NCI-H1105 treated with DMSO at 0.1 percent for 48 hours (cell line): ENCODE data around the gene UNC119B.
"Not testable (repeated sequence)": the region's sequence is repeated elsewhere in the genome, so short reads cannot be mapped to it uniquely, and the experiment has no call there.

Experiments used
- DNase-seq: peaks from one replicate; lab custom pipeline; 2025; lab: John Stamatoyannopoulos, UW

The UNC119B gene

GRCh38 chr12:120719496-120720233, 9.4 kb downstream of the UNC119B start:
- no peak for DNase-seq

DNA sequence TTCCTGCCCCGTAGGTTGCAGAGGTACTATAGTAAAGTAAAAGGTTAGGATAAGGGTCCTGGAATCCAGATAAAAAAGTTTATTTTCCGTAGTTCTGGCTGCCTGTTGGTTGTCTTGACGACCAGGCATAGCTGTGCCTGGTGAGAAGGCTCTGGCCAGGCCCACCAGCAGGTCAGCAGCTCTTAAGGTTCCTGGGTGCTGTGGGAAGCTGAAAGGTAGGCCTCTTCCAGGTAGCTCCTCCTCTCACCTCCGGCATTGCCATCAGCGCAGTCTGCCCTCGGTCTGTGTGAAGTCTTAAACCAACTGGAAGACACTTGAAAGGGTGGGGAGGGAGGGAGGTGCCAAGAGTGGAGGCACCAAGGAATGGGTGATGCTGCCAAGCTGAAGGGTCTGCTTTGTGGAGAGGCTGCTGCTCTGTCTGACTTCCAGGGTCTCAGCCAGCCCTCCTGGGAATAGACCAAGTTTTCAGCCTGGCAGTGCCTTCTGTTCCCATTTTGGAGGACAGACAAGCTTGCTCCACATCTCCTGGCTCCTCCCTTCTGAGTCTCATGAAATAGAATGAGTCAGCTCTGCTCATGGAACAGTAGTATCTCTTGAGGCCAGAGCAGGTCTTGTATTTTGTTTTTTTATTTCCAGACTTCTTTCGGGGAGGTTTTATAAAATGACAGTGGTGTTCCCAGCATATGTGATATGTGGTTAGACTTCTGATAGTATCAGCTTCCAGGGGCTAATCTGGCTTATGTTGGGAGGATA, 10.2 kb downstream of the UNC119B start:
- DNase-seq = no peak

- no peak for DNase-seq
Measured at GRCh38 chr12:120720987-120721801, 10.9 kb downstream of the UNC119B start.

DNA sequence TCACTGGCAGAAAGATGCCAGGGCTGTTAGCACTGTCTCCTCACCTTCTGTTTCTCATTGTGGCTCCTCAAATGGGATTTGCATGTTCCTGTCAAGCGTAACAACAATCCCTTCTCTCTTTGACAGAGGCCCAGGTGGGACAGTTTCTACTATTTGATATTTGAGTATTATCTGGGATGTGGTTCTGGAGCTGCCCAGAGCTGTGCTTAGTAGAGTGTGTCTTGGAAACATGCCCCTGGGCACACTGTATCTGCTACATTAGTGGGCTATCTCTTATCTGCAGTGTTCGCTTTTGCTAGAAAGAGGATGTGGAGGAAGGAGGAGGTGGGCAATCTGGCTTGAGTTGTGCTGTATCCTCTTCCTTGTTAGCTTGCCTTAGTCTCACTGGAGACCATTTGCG, 11.6 kb downstream of the UNC119B start:
- DNase-seq = no peak

DNA sequence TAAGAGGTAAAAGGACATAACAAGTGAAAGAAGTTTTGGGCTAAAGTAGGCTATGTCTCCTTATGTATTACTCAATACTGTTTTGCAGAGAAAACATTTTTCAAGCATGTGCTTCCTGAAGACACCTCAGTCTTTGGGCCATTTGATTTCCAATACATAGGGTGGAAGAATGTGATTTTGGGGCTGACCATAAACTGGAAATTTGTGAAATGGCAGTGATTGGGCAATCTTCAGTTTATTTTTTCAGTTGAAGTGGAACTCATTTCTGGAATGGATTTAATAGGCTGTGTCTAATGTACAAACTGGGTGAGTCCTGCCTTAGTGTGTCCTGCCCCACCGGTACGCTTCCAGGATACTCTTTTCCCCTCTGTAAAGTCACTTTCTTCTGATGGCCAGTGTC, 12.5 kb downstream of the UNC119B start:
- DNase-seq = no peak

GRCh38 chr12:120724720-120725119, 14.5 kb downstream of the UNC119B start:
- DNase-seq = no peak

DNA sequence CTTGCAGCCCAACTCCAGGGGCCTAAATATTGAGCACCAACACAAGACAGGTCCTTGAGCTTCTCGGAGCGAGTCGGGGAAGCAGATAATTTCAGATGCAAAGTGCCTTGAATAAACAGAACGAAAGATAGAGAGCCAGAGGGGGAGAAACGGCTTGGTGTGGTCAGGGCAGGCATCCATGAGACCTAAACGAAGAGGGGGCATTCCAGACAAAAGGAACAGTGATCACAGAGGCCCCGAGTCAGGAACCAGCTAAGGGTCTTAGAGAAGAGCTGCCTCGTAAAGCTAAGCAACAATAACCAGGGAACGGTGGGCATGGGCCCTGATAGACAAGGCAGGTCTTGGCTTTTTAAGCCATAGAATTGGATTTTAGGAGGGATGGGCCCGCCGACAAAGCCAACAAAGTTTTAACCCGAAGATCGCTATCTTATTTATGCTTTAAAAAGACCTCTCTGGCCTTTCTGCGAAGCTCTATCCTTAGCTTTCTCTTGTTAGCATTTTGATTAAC, 14.9 kb downstream of the UNC119B start:
- DNase-seq = peak; percentile 65

GRCh38 chr12:120725659-120726509, 15.6 kb downstream of the UNC119B start, which contains the start of gene ACADS:
TSS of gene ACADS (plus strand) at chr12:120725826. CDS start at chr12:120725886, 60 bp downstream.
- peak; percentile 88 for DNase-seq

DNA sequence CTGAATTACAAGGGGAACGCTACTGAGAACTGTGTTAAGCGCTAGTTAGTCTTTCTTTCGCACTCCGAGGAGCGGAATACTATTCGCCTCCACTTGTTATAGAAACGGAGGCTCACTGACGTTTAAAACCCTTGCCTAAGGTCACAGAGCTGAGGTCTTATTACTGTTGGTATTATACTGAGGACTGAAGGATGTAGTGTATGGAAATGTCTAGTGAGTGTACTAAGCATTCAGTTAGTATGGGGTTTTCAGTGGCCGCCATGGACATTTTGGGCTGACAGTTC, 16.2 kb downstream of the UNC119B start:
- DNase-seq = no peak

DNA sequence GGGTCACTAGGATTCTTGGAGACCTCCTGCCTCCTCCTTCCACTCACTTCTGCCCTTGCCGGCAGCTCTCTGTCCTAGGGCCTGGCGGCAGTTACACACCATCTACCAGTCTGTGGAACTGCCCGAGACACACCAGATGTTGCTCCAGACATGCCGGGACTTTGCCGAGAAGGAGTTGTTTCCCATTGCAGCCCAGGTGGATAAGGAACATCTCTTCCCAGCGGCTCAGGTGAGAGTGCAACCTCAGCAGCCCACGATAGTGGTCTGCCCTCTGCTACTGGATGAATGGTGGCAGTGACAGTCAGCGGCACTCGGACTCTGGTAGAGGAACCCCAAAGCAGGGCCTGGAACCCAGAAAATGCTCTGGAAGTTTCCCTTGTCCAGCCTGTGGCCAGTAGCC, 16.7 kb downstream of the UNC119B start:
- no peak for DNase-seq

DNA sequence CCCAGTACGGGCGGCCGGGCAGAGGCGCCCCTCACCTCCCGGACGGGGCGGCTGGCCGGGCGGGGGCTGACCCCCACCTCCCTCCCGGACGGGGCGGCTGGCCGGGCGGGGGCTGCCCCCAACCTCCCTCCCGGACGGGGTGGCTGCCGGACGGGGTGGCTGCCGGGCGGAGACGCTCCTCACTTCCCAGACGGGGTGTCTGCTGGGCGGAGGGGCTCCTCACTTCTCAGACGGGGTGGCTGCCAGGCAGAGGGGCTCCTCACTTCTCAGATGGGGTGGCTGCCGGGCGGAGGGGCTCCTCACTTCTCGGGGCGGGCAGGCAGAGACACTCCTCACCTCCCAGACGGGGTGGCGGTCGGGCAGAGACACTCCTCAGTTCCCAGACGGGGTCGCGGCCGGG, 21.9 kb downstream of the UNC119B start:
- DNase-seq = not testable (repeated sequence)

DNA sequence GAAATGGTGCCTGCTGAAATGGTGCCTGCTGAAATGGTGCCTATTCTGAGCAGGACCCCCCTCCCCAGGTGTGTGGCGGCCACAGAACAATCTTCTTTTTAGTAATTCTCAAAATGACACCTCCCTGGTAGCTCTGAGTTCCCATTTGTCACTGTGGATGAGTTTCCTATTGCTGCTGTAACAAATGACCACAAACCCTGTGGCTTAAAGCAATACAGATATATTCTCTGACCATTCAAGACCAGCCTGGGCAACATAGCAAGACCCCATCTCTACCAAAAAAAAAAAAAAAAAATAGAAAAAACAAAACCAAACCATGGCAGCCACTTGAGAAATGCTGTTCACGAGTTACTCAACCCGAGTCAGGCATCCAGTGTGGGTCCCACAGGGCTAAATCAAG, 23.3 kb downstream of the UNC119B start:
- DNase-seq = no peak

- DNase-seq = no peak
Measured at GRCh38 chr12:120734210-120734609, 24.0 kb downstream of the UNC119B start.

DNA sequence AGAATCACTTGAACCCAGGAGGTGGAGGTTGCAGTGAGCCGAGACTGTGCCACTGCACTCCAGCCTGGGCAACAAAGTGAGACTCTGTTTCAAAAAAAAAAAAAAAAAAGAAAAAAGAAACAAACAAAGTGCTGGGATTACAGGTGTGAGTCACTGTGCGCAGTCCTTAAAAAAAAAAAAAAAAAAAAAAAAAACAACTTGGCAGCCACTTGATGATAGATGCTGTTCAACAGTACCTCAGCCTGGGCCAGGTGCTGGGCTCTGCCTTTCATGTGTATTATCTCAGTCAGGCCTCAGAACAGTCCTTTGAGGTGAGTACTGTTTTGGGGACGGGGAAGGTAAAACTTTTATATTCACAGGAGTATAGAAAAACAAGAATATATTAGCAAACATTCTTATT, 24.9 kb downstream of the UNC119B start:
- no peak for DNase-seq

DNA sequence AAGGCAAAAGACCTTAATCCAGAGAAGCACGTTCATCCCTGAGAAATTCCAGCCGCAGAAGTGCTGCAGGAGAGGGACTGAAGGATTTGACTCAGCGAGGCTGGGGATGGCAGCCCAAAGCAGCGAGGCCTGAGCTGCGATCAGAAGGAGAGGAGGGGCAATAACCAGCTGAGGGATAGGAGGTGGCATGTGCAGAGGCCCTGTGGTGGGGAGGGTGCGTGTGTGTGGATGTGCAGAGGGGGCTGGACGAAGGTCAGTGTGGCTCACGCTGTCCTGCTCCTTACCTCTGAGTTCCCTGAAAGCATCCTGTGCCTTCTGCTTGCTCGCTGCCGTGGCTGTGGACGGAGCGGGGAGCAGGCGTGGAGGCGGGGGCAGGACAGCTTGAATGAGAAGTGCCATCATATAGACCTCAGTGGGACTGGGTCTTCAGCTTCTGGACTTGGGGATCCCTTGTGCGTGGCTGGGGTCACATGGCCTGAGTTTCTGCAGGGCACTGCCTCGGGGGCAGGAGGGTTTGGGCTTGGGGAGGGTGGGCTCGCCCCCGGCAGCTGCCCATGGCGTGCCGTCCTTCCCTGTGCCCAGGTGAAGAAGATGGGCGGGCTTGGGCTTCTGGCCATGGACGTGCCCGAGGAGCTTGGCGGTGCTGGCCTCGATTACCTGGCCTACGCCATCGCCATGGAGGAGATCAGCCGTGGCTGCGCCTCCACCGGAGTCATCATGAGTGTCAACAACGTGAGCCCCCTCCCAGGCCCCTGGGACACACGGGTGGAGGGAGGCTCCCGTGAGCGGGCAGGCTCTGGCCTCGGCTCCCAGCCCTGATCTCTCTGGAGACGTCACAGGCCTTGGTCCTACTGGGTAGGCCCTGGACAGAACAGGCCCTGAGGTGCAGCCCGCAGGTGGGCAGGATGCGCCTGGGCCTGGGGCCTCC, 26.4 kb downstream of the UNC119B start:
- no peak for DNase-seq

DNA sequence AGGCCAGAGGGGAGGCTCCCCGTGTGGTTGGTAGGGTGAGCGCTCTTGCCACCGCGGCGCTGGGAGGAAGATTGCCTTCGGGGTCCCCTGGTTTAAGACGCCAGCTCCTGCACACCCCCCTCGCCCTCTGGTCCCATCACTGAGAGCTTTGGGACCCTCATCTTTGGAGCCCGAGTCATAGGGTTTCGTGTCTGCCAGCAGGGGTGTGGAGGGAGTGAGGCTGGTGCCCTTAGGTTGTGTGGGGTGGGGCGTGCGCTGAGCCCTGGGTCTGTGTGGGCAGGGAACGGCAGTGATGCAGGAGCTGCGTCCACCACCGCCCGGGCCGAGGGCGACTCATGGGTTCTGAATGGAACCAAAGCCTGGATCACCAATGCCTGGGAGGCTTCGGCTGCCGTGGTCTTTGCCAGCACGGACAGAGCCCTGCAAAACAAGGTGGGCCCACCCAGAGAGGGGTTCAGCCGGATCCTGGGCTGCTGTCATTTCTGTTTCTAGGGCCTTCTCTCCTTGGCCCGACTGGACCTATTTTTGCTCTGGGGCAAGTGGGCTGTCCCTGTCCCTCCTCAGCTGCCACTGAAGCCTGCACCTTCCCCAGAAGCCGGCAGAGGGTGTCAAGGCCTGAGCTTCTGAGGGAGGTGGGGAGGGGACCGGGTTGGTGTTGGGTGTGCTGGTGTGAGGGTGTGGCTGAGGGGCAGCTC, 27.4 kb downstream of the UNC119B start:
- DNase-seq = no peak

DNA sequence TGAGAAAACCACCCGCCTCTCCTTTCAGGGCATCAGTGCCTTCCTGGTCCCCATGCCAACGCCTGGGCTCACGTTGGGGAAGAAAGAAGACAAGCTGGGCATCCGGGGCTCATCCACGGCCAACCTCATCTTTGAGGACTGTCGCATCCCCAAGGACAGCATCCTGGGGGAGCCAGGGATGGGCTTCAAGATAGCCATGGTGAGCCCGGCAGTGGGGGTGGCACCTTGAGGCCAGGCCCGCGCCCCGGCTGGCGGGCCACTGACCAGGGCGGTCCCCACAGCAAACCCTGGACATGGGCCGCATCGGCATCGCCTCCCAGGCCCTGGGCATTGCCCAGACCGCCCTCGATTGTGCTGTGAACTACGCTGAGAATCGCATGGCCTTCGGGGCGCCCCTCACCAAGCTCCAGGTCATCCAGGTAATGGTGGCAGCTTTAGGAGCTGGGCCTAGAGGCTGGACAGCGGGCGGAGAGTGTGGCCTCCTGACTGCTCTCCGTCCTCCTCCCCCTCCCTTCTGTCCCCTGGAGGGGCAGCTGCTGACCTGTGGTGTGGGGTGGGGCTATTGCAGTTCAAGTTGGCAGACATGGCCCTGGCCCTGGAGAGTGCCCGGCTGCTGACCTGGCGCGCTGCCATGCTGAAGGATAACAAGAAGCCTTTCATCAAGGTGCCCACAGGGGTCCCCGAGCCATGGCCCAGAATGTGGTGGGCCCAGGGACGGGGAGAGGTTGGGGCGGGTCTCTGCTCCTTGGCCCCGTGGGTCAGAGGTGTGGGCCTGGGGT, 28.2 kb downstream of the UNC119B start:
- no peak for DNase-seq

- no peak for DNase-seq
Measured at GRCh38 chr12:120739031-120739762, 28.9 kb downstream of the UNC119B start.
